ENCODE data around the gene SSNA1. TPM values are rescaled to one million over a fixed set of nuclear protein-coding genes. Genes with fewer than 3 reads are reported as not detected.
A peak's percentile ranks its signal among the peaks of the same experiment; 100 is the strongest.

The SSNA1 gene
- total RNA-seq, 1 donor from 2014 or later = 71.9 TPM

- peaks cover 4% of the 10 kb centered on the region for H3K36me3 Mint-ChIP-seq (ENCODE audit: low read depth)
- ChIA-PET CTCF (no interaction called here), POLR2A (interaction anchor here (0.7 to 3.6 kb wide), 3 partner anchors 14 to 20 kb away, joined by 3 to 46 read pairs (median 4); partner anchors contain the start of genes NDOR1, TMEM203 and TPRN)
- peak overlapping the region; percentile 38 for H3K4me3 Mint-ChIP-seq
- H3K27ac Mint-ChIP-seq = no peak overlapping the region
- no peak for DNase-seq
- intact Hi-C loops (cut with micrococcal nuclease) = loop anchor here (10.0 kb wide), 2 partner anchors 276 to 336 kb away; partner anchors contain the start of genes C8G, FBXW5 and TRAF2
- no peaks in the 10 kb centered on the region for H3K9me3 Mint-ChIP-seq
- ATAC-seq (ENCODE audit: low read depth) = no peak
- peaks cover 15% of the 10 kb centered on the region for H3K4me1 Mint-ChIP-seq
- no peak for TF ChIP-seq CTCF (IDR thresholded peaks at IDR 0.05)
- H3K27me3 Mint-ChIP-seq = no peaks in the 10 kb centered on the region
Measured at GRCh38 chr9:137220317-137221094, 32.0 kb downstream of the SSNA1 start.

GRCh38 chr9:137221095-137221505 is 32.6 kb downstream of the SSNA1 start:
- H3K36me3 Mint-ChIP-seq (ENCODE audit: low read depth) = peaks cover 4% of the 10 kb centered on the region
- ChIA-PET CTCF (no interaction called here), POLR2A (interaction anchor here (3.3 to 4.1 kb wide), 3 partner anchors 15 to 33 kb away, joined by 40 to 53 read pairs (median 46); partner anchors contain the start of genes ANAPC2, NDOR1, SSNA1 and TMEM203)
- intact Hi-C loops (cut with micrococcal nuclease) = loop anchor here (10.0 kb wide), 2 partner anchors 276 to 336 kb away; partner anchors contain the start of genes C8G, FBXW5 and TRAF2
- H3K27me3 Mint-ChIP-seq = no peaks in the 10 kb centered on the region
- peak overlapping the region; percentile 38 for H3K4me3 Mint-ChIP-seq
- ATAC-seq (ENCODE audit: low read depth) (no peak), DNase-seq (no peak)
- no peak for TF ChIP-seq CTCF (IDR thresholded peaks at IDR 0.05)
- H3K4me1 Mint-ChIP-seq = peaks cover 15% of the 10 kb centered on the region
- no peak overlapping the region for H3K27ac Mint-ChIP-seq
- no peaks in the 10 kb centered on the region for H3K9me3 Mint-ChIP-seq

GRCh38 chr9:137221506-137222111 is 33.1 kb downstream of the SSNA1 start:
- POLR2A ChIA-PET = interaction anchor here (0.5 to 4.1 kb wide), 8 partner anchors 7 to 151 kb away, joined by 3 to 53 read pairs (median 14); partner anchors contain the start of genes ANAPC2, NDOR1, SAPCD2 and SSNA1
- CTCF ChIA-PET = no interaction called here
- Mint-ChIP-seq H3K9me3 (no peaks in the 10 kb centered on the region), H3K4me1 (peaks cover 15% of the 10 kb centered on the region), H3K4me3 (no peak overlapping the region), H3K27ac (no peak overlapping the region), H3K27me3 (no peaks in the 10 kb centered on the region), H3K36me3 (ENCODE audit: low read depth) (peaks cover 2% of the 10 kb centered on the region)
- ATAC-seq (ENCODE audit: low read depth) = no peak
- no peak for DNase-seq
- intact Hi-C loops (cut with micrococcal nuclease) = loop anchor here (2.0 to 10.0 kb wide), 4 partner anchors 71 to 431 kb away; partner anchors contain the start of genes C8G, FBXW5, TMEM141 and TRAF2
- no peak for TF ChIP-seq CTCF (IDR thresholded peaks at IDR 0.05)

- intact Hi-C loops (cut with micrococcal nuclease) = loop anchor here (1.0 to 10.0 kb wide), 10 partner anchors 17 to 432 kb away; partner anchors contain the start of genes ANAPC2, C8G, FBXW5 and NDOR1
- Mint-ChIP-seq H3K27me3 (no peaks in the 10 kb centered on the region), H3K36me3 (ENCODE audit: low read depth) (no peaks in the 10 kb centered on the region), H3K4me1 (peaks cover 17% of the 10 kb centered on the region), H3K9me3 (no peaks in the 10 kb centered on the region), H3K4me3 (peak within 1 kb of the TSS; percentile 83), H3K27ac (peak within 1 kb of the TSS; percentile 73)
- ATAC-seq (ENCODE audit: low read depth) (no peak), DNase-seq (no peak)
- ChIA-PET POLR2A (interaction anchor here (0.5 to 4.1 kb wide), 35 partner anchors 8 to 495 kb away, joined by 3 to 53 read pairs (median 5); partner anchors contain the start of genes ANAPC2, MAN1B1, NDOR1 and NPDC1), CTCF (interaction anchor here (0.6 to 2.2 kb wide), 5 partner anchors 12 to 176 kb away, joined by 3 to 10 read pairs (median 3); partner anchors contain the start of genes MAN1B1 and NPDC1)
- TF ChIP-seq CTCF (IDR thresholded peaks at IDR 0.05) = no peak
Measured at GRCh38 chr9:137222190-137223077, 34.0 kb downstream of the SSNA1 start, which contains the start of gene RNF208. Gene RNF208 (minus strand): TSS chr9:137222240. CDS start chr9:137221212, 1,028 bp downstream.

Measured in activated B cell treated with CpG ODN at 0.5 μM for 24 hours (primary cell).